Measurements from ENCODE around the gene CES4A.

The CES4A gene

GRCh38 chr16:67016143-67016542 lies 27.8 kb downstream of the CES4A start:
- TF ChIP-seq, protein P1, sequence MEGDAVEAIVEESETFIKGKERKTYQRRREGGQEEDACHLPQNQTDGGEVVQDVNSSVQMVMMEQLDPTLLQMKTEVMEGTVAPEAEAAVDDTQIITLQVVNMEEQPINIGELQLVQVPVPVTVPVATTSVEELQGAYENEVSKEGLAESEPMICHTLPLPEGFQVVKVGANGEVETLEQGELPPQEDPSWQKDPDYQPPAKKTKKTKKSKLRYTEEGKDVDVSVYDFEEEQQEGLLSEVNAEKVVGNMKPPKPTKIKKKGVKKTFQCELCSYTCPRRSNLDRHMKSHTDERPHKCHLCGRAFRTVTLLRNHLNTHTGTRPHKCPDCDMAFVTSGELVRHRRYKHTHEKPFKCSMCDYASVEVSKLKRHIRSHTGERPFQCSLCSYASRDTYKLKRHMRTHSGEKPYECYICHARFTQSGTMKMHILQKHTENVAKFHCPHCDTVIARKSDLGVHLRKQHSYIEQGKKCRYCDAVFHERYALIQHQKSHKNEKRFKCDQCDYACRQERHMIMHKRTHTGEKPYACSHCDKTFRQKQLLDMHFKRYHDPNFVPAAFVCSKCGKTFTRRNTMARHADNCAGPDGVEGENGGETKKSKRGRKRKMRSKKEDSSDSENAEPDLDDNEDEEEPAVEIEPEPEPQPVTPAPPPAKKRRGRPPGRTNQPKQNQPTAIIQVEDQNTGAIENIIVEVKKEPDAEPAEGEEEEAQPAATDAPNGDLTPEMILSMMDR (conservative IDR thresholded peaks at IDR 0.05; ENCODE audit: low read depth, low read length), result no peak

GRCh38 chr16:67016681-67017420 lies 28.5 kb downstream of the CES4A start:
- H3K4me3 ChIP-seq (ENCODE audit: low read depth, low read length), result no peak overlapping the region
- DNase-seq (ENCODE audit: low read depth), result no peak
- TF ChIP-seq, protein P1 (conservative IDR thresholded peaks at IDR 0.05; ENCODE audit: low read depth, low read length), result no peak

More at GRCh38 chr16:67016143-67016542, 27.8 kb downstream of the CES4A start:
- DNase-seq (ENCODE audit: low read depth), result no peak
- H3K4me3 ChIP-seq (ENCODE audit: low read depth, low read length), result no peak overlapping the region

GRCh38 chr16:67017421-67017750 lies 29.0 kb downstream of the CES4A start:
- TF ChIP-seq, protein P1 (conservative IDR thresholded peaks at IDR 0.05; ENCODE audit: low read depth, low read length), result no peak
- no peak for DNase-seq (ENCODE audit: low read depth)
- no peak overlapping the region for H3K4me3 ChIP-seq (ENCODE audit: low read depth, low read length)

DNA sequence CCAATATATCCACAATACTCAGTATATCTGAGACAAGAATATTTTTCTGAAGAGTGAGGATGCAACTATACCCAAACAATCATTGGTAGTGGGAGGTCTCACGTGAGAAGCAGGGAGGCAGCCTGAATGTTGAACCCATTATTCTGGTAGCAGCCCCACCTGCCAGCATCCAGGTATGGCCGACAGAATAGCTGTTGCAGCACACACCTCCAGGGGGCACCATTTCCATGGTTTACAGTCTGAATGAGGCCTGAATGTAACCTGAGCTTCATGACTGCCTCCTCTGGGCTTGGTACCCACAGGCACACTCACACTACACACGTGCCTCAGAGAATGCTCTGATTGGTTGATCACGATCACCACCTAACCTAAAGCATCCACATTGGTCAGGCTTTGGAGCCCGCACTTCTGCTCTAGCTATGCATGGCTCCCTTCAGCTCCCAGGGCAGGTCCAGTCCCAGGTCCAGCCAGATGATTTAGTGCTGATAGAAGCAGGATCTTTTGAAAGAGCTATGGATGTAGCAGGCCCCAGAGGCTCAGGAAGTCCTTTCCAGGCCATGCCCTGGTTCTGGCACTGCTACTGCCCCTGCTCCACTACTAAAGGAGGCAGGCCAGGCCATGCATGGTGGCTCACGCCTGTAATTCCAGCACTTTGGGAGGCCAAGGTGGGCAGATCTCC lies 29.6 kb downstream of the CES4A start:
- TF ChIP-seq, protein P1 (conservative IDR thresholded peaks at IDR 0.05; ENCODE audit: low read depth, low read length), result peak; percentile 85
- H3K4me3 ChIP-seq (ENCODE audit: low read depth, low read length), result no peak overlapping the region
- peak; percentile 97 for DNase-seq (ENCODE audit: low read depth)

DNA sequence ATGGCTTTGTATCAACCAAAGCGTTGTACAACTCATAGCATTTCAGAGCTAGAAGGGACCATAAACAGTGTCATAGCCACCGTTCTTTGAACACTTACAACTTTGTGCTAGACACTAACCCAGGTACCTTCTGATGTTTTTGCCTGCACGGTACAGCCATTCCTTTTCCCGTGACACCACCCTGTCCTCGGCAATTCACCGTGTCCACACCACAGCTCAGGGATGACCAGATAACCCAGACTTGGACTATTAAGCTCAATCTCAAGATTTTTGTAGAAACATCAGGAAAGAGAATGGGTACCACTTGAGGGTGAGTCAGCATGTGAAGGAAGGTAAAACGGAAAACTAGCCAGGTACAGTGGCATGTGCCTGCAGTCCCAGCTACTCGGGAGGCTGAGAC lies 30.8 kb downstream of the CES4A start:
- TF ChIP-seq, protein P1 (conservative IDR thresholded peaks at IDR 0.05; ENCODE audit: low read depth, low read length), result no peak
- no peak overlapping the region for H3K4me3 ChIP-seq (ENCODE audit: low read depth, low read length)

DNA sequence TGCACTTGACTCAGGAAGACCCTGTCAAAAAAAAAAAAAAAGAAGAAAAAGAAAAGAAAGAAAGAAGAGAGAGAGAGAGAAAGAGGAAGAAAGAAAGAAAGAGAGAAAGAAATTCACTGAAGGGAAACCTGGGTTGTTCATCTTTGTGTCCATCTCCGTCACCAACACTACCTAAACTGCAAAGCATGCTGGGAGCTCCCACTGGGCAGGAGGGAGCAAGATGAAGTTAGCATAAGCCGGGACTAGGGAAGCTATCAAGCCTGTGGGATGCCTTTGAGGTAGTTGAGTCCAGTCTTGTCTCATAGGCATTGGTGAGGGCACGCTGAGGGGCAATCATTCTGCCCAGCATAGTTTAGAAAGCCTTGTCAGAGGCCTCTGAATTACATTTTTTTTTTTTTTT lies 32.9 kb downstream of the CES4A start:
- DNase-seq (ENCODE audit: low read depth), result no peak
- TF ChIP-seq, protein P1 (conservative IDR thresholded peaks at IDR 0.05; ENCODE audit: low read depth, low read length), result no peak
- H3K4me3 ChIP-seq (ENCODE audit: low read depth, low read length), result no peak overlapping the region

More for the DNA sequence above, 30.8 kb downstream of the CES4A start:
- no peak for DNase-seq (ENCODE audit: low read depth)

Data from choroid plexus epithelial cell (primary cell).